HG02840 (cell line): Measurements from ENCODE around the gene SCAF11.

Source experiments
- ATAC-seq: cut with Tn5 transposase; IDR thresholded peaks from one replicate; pipeline ENCODE4 v1.9.1; 2021; ENCODE audit warnings: mild to moderate bottlenecking, moderate library complexity, moderate number of reproducible peaks; ENCODE audit not compliant: unreplicated experiment, low FRiP score

Gene SCAF11

GRCh38 chr12:45986641-45987339 lies 3.6 kb downstream of the SCAF11 start:
- ATAC-seq, result no peak

- no peak for ATAC-seq
These were observed 9.1 kb downstream of the SCAF11 start for GRCh38 chr12:45981075-45981837.

GRCh38 chr12:45980540-45980939 lies 9.8 kb downstream of the SCAF11 start:
- no peak for ATAC-seq

- no peak for ATAC-seq
These were observed 12.3 kb downstream of the SCAF11 start for GRCh38 chr12:45978108-45978507.

GRCh38 chr12:45977620-45978019 lies 12.8 kb downstream of the SCAF11 start:
- no peak for ATAC-seq

GRCh38 chr12:45975506-45975905 lies 14.9 kb downstream of the SCAF11 start:
- no peak for ATAC-seq

- no peak for ATAC-seq
These were observed 15.5 kb downstream of the SCAF11 start for GRCh38 chr12:45974883-45975282.

GRCh38 chr12:45974171-45974719 lies 16.1 kb downstream of the SCAF11 start:
- no peak for ATAC-seq

GRCh38 chr12:45973526-45973925 lies 16.8 kb downstream of the SCAF11 start:
- ATAC-seq, result no peak

GRCh38 chr12:45970391-45970790 lies 20.0 kb downstream of the SCAF11 start:
- ATAC-seq, result no peak

- ATAC-seq, result no peak
These were observed 21.3 kb downstream of the SCAF11 start for GRCh38 chr12:45969084-45969483.

- no peak for ATAC-seq
These were observed 23.9 kb downstream of the SCAF11 start for GRCh38 chr12:45966486-45966885.

- ATAC-seq, result no peak
These were observed 27.6 kb downstream of the SCAF11 start for GRCh38 chr12:45962553-45963325.

GRCh38 chr12:45959728-45960127 lies 30.6 kb downstream of the SCAF11 start:
- no peak for ATAC-seq

GRCh38 chr12:45959025-45959424 lies 31.3 kb downstream of the SCAF11 start:
- ATAC-seq, result no peak

GRCh38 chr12:45948546-45948945 lies 41.8 kb downstream of the SCAF11 start:
- no peak for ATAC-seq

- ATAC-seq, result no peak
These were observed 43.9 kb downstream of the SCAF11 start for GRCh38 chr12:45946435-45946834.

GRCh38 chr12:45944771-45945170 lies 45.6 kb downstream of the SCAF11 start:
- no peak for ATAC-seq

- ATAC-seq, result no peak
These were observed 50.6 kb downstream of the SCAF11 start for GRCh38 chr12:45939759-45940158.

- no peak for ATAC-seq
These were observed 51.8 kb downstream of the SCAF11 start for GRCh38 chr12:45938566-45938965.

- no peak for ATAC-seq
These were observed 55.4 kb downstream of the SCAF11 start for GRCh38 chr12:45934956-45935355.
